ENCODE measurements around the gene PATL2. TPM values are rescaled to one million over a fixed set of nuclear protein-coding genes. Genes with fewer than 3 reads are reported as not detected.

The PATL2 gene
- total and polyA plus RNA-seq, 2 experiments from 2014 or later, result 0.77 to 0.85 TPM

- no peaks in the 10 kb centered on the region for H4K20me1 ChIP-seq (ENCODE audit: insufficient read depth, poor library complexity, severe bottlenecking)
- DNase-seq (ENCODE audit: low spot score), result no peak
- TF ChIP-seq EZH2phosphoT487 (IDR thresholded peaks at IDR 0.05; ENCODE audit: low read depth, severe bottlenecking, unreplicated experiment) (no peak), CTCF (IDR thresholded peaks at IDR 0.05; ENCODE audit: poor library complexity) (no peak), EZH2 (IDR thresholded peaks at IDR 0.05; ENCODE audit: borderline replicate concordance) (no peak)
- H3K79me2 ChIP-seq, result no peaks in the 10 kb centered on the region
- no peaks in the 10 kb centered on the region for H3K36me3 ChIP-seq (replicated peaks; ENCODE audit: insufficient read depth, low read depth)
- no peaks in the 10 kb centered on the region for H3K4me1 ChIP-seq (ENCODE audit: insufficient read depth)
- H3K4me3 ChIP-seq, result no peak overlapping the region
- no peaks in the 10 kb centered on the region for H3K9me2 ChIP-seq (replicated peaks; ENCODE audit: insufficient read depth)
- no peak overlapping the region for H3K27ac ChIP-seq
- no peaks in the 10 kb centered on the region for H3K9me3 ChIP-seq (ENCODE audit: low read depth)
- no peak overlapping the region for H3K4me2 ChIP-seq
- no peaks in the 10 kb centered on the region for H3K27me3 ChIP-seq
- H2AFZ ChIP-seq, result no peak overlapping the region
These were observed 87.9 kb downstream of the PATL2 start for GRCh38 chr15:44623178-44623577.

- Histone ChIP-seq H3K4me3 (no peak overlapping the region), H3K27ac (no peak overlapping the region), H3K79me2 (no peaks in the 10 kb centered on the region), H2AFZ (no peak overlapping the region), H4K20me1 (ENCODE audit: insufficient read depth, poor library complexity, severe bottlenecking) (no peaks in the 10 kb centered on the region), H3K4me2 (no peak overlapping the region), H3K4me1 (ENCODE audit: insufficient read depth) (no peaks in the 10 kb centered on the region), H3K27me3 (no peaks in the 10 kb centered on the region), H3K9me3 (ENCODE audit: low read depth) (no peaks in the 10 kb centered on the region), H3K9me2 (replicated peaks; ENCODE audit: insufficient read depth) (no peaks in the 10 kb centered on the region), H3K36me3 (replicated peaks; ENCODE audit: insufficient read depth, low read depth) (no peaks in the 10 kb centered on the region)
- no peak for DNase-seq (ENCODE audit: low spot score)
- 96% methylated on average over 1 of the region's 1 CpG for WGBS (ENCODE audit: low lambda C conversion rate, missing lambda C conversion rate)
- TF ChIP-seq CTCF (IDR thresholded peaks at IDR 0.05; ENCODE audit: poor library complexity), result no peak
- TF ChIP-seq EZH2 (IDR thresholded peaks at IDR 0.05; ENCODE audit: borderline replicate concordance), result no peak
- no peak for TF ChIP-seq EZH2phosphoT487 (IDR thresholded peaks at IDR 0.05; ENCODE audit: low read depth, severe bottlenecking, unreplicated experiment)
These were observed 91.0 kb downstream of the PATL2 start for GRCh38 chr15:44620081-44620480.

- no peaks in the 10 kb centered on the region for H4K20me1 ChIP-seq (ENCODE audit: insufficient read depth, poor library complexity, severe bottlenecking)
- no peak overlapping the region for H3K4me3 ChIP-seq
- no peak overlapping the region for H2AFZ ChIP-seq
- no peaks in the 10 kb centered on the region for H3K9me3 ChIP-seq (ENCODE audit: low read depth)
- no peak for DNase-seq (ENCODE audit: low spot score)
- 100% methylated on average over 2 of the region's 2 CpGs for WGBS (ENCODE audit: low lambda C conversion rate, missing lambda C conversion rate)
- H3K27ac ChIP-seq, result no peak overlapping the region
- TF ChIP-seq EZH2 (IDR thresholded peaks at IDR 0.05; ENCODE audit: borderline replicate concordance), result no peak
- no peak for TF ChIP-seq EZH2phosphoT487 (IDR thresholded peaks at IDR 0.05; ENCODE audit: low read depth, severe bottlenecking, unreplicated experiment)
- TF ChIP-seq CTCF (IDR thresholded peaks at IDR 0.05; ENCODE audit: poor library complexity), result no peak
- no peaks in the 10 kb centered on the region for H3K4me1 ChIP-seq (ENCODE audit: insufficient read depth)
- no peak overlapping the region for H3K4me2 ChIP-seq
- no peaks in the 10 kb centered on the region for H3K36me3 ChIP-seq (replicated peaks; ENCODE audit: insufficient read depth, low read depth)
- H3K27me3 ChIP-seq, result no peaks in the 10 kb centered on the region
- H3K79me2 ChIP-seq, result no peaks in the 10 kb centered on the region
- H3K9me2 ChIP-seq (replicated peaks; ENCODE audit: insufficient read depth), result no peaks in the 10 kb centered on the region
These were observed 94.1 kb downstream of the PATL2 start for GRCh38 chr15:44616974-44617373.

Small RNA genes lying within 50 kb of the gene (small RNA-seq; reads per million reads assigned to genes)
- not detected for gene RF00019

Other genes starting within 250 kb of the PATL2 start
- gene EIF3J, start 174.2 kb downstream of the PATL2 start, total RNA-seq, result 46.4 and 52.9 TPM in 2 replicates
- gene EIF3J, start 174.2 kb downstream of the PATL2 start, polyA plus RNA-seq, result 29.2 and 33.9 TPM in 2 replicates
- 54.2 and 70.3 TPM in 2 replicates for gene SPG11, start 47.7 kb downstream of the PATL2 start, total RNA-seq
- gene SPG11, start 47.7 kb downstream of the PATL2 start, polyA plus RNA-seq, result 27.1 and 28.2 TPM in 2 replicates
- gene B2M, start 194 bp upstream of the PATL2 start, total RNA-seq, result 2,059 and 2,324 TPM in 2 replicates
- gene B2M, start 194 bp upstream of the PATL2 start, polyA plus RNA-seq, result 2,570 and 2,890 TPM in 2 replicates
- gene TRIM69, start 25.2 kb upstream of the PATL2 start, total RNA-seq, result 10.8 and 11.0 TPM in 2 replicates
- gene TRIM69, start 25.2 kb upstream of the PATL2 start, polyA plus RNA-seq, result 6.5 and 9.7 TPM in 2 replicates
- gene TERB2, start 245.4 kb upstream of the PATL2 start, total RNA-seq, result not detected in 2 replicates
- 0.19 TPM in 1 of 2 replicates, not detected in the other for gene TERB2, start 245.4 kb upstream of the PATL2 start, polyA plus RNA-seq

Data from hepatocyte (in vitro differentiated cells).